Ectodermal cell (in vitro differentiated cells): ENCODE measurements around the gene FALEC.

Experiments
- H3K27ac ChIP-seq: 2 replicates; pipeline ENCODE4 v1.7.0; 2013; ENCODE audit warnings: mild to moderate bottlenecking, low read depth, low read length; ENCODE audit not compliant: insufficient read depth, poor library complexity, severe bottlenecking
- H3K27me3 ChIP-seq: 2 replicates; pipeline ENCODE4 v1.7.0; 2013; ENCODE audit warnings: mild to moderate bottlenecking, low read length; ENCODE audit not compliant: insufficient read depth, control insufficient read depth, poor library complexity, severe bottlenecking
- H3K36me3 ChIP-seq: one replicate; pipeline ENCODE4 v1.7.0; 2013; ENCODE audit warnings: low read length; ENCODE audit not compliant: control insufficient read depth, insufficient read depth
- H3K4me1 ChIP-seq: one replicate; pipeline ENCODE4 v1.7.0; 2013; ENCODE audit warnings: low read length; ENCODE audit not compliant: control insufficient read depth, insufficient read depth
- H3K4me3 ChIP-seq: 2 replicates; pipeline ENCODE4 v1.7.0; 2013; ENCODE audit warnings: low read depth, low read length, control low read depth; ENCODE audit not compliant: insufficient read depth
- H3K9me3 ChIP-seq: 2 replicates; pipeline ENCODE4 v1.7.0; 2013; ENCODE audit warnings: mild to moderate bottlenecking, low read length, moderate library complexity; ENCODE audit not compliant: control insufficient read depth
- WGBS, 2 experiments: methylation state at CpG; one replicate each; pipeline ENCODE4 v1.1.7; 2013; ENCODE audit warnings: missing lambda C conversion rate in 2 of 2; 5-methylcytosine and 5-hydroxymethylcytosine counted together

FALEC gene

GRCh38 chr1:150552128-150552910 is 36.8 kb downstream of the FALEC start:
- no peak overlapping the region for H3K27ac ChIP-seq
- no peaks in the 10 kb centered on the region for H3K36me3 ChIP-seq
- peaks cover 39% of the 10 kb centered on the region for H3K27me3 ChIP-seq
- 71 to 72% methylated on average over 13 of the region's 13 CpGs for WGBS, 2 experiments
- no peak overlapping the region for H3K4me3 ChIP-seq
- no peaks in the 10 kb centered on the region for H3K9me3 ChIP-seq
- peaks cover 23% of the 10 kb centered on the region for H3K4me1 ChIP-seq

- no peaks in the 10 kb centered on the region for H3K9me3 ChIP-seq
- H3K27me3 ChIP-seq: peaks cover 34% of the 10 kb centered on the region
- no peak overlapping the region for H3K4me3 ChIP-seq
- WGBS, 2 experiments: 91 to 92% methylated on average over 12 of the region's 12 CpGs
- peaks cover 23% of the 10 kb centered on the region for H3K4me1 ChIP-seq
- H3K27ac ChIP-seq: no peak overlapping the region
- no peaks in the 10 kb centered on the region for H3K36me3 ChIP-seq
Observed at GRCh38 chr1:150552911-150553289, 37.3 kb downstream of the FALEC start.

- Histone ChIP-seq H3K9me3 (no peaks in the 10 kb centered on the region), H3K27ac (no peak overlapping the region), H3K4me1 (peaks cover 23% of the 10 kb centered on the region), H3K27me3 (peaks cover 27% of the 10 kb centered on the region), H3K4me3 (no peak overlapping the region), H3K36me3 (no peaks in the 10 kb centered on the region)
- 91 to 92% methylated on average over 23 of the region's 23 CpGs for WGBS, 2 experiments
Observed at GRCh38 chr1:150553392-150554085, 38.0 kb downstream of the FALEC start.

GRCh38 chr1:150554086-150554452 is 38.5 kb downstream of the FALEC start:
- no peak overlapping the region for H3K27ac ChIP-seq
- H3K9me3 ChIP-seq: no peaks in the 10 kb centered on the region
- peaks cover 23% of the 10 kb centered on the region for H3K4me1 ChIP-seq
- H3K4me3 ChIP-seq: no peak overlapping the region
- H3K27me3 ChIP-seq: peaks cover 22% of the 10 kb centered on the region
- WGBS, 2 experiments: 94 to 95% methylated on average over 8 of the region's 8 CpGs
- no peaks in the 10 kb centered on the region for H3K36me3 ChIP-seq

- Histone ChIP-seq H3K4me3 (no peak overlapping the region), H3K4me1 (peaks cover 29% of the 10 kb centered on the region)
Observed at GRCh38 chr1:150555198-150555970, 39.8 kb downstream of the FALEC start.

GRCh38 chr1:150555971-150556865 is 40.7 kb downstream of the FALEC start:
- H3K4me3 ChIP-seq: no peak overlapping the region
- 74 to 80% methylated on average over 26 of the region's 26 CpGs for WGBS, 2 experiments
- H3K27me3 ChIP-seq: peaks cover under 1% of the 10 kb centered on the region

More at GRCh38 chr1:150555198-150555970, 39.8 kb downstream of the FALEC start:
- Histone ChIP-seq H3K27me3 (peaks cover 9% of the 10 kb centered on the region), H3K36me3 (no peaks in the 10 kb centered on the region), H3K27ac (no peak overlapping the region), H3K9me3 (no peaks in the 10 kb centered on the region)
- WGBS, 2 experiments: 95% methylated on average over 19 of the region's 19 CpGs

GRCh38 chr1:150557065-150557600 is 41.6 kb downstream of the FALEC start:
- H3K36me3 ChIP-seq: no peaks in the 10 kb centered on the region
- 95% methylated on average over 26 of the region's 26 CpGs for WGBS, 2 experiments
- H3K27me3 ChIP-seq: no peaks in the 10 kb centered on the region
- no peak overlapping the region for H3K27ac ChIP-seq
- peaks cover 30% of the 10 kb centered on the region for H3K4me1 ChIP-seq
- no peaks in the 10 kb centered on the region for H3K9me3 ChIP-seq
- H3K4me3 ChIP-seq: no peak overlapping the region

More at GRCh38 chr1:150555971-150556865, 40.7 kb downstream of the FALEC start:
- Histone ChIP-seq H3K36me3 (no peaks in the 10 kb centered on the region), H3K27ac (no peak overlapping the region), H3K9me3 (no peaks in the 10 kb centered on the region), H3K4me1 (peaks cover 33% of the 10 kb centered on the region)

- 92 to 93% methylated on average over 15 of the region's 15 CpGs for WGBS, 2 experiments
- no peak overlapping the region for H3K27ac ChIP-seq
- H3K4me3 ChIP-seq: no peak overlapping the region
- H3K9me3 ChIP-seq: no peaks in the 10 kb centered on the region
- H3K36me3 ChIP-seq: no peaks in the 10 kb centered on the region
- H3K27me3 ChIP-seq: no peaks in the 10 kb centered on the region
- peaks cover 32% of the 10 kb centered on the region for H3K4me1 ChIP-seq
Observed at GRCh38 chr1:150557813-150558212, 42.3 kb downstream of the FALEC start.

- WGBS, 2 experiments: 81 to 83% methylated on average over 15 of the region's 15 CpGs
- no peaks in the 10 kb centered on the region for H3K9me3 ChIP-seq
- no peak overlapping the region for H3K27ac ChIP-seq
- no peaks in the 10 kb centered on the region for H3K36me3 ChIP-seq
- no peak overlapping the region for H3K4me3 ChIP-seq
- H3K4me1 ChIP-seq: peaks cover 37% of the 10 kb centered on the region
- no peaks in the 10 kb centered on the region for H3K27me3 ChIP-seq
Observed at GRCh38 chr1:150558303-150558704, 42.8 kb downstream of the FALEC start.
